Gastroesophageal sphincter (tissue), 4 donors: ENCODE measurements around the gene PRLR. TPM values are rescaled to one million over a fixed set of nuclear protein-coding genes. Genes with fewer than 3 reads are reported as not detected.

Experiments
- ATAC-seq: fragments of 150-250 bp; one replicate; pipeline ENCODE4 v1.9.1; 2016; ENCODE audit warnings: mild to moderate bottlenecking, moderate library complexity
- H3K27ac ChIP-seq, 4 donors: fragments of 200-600 bp; sonication (generic) in 3 of 4; 1 replicate in 3 of 4; 2 replicates in 1 of 4; pipeline ENCODE4 v1.5.1; 2016 to 2019
- H3K27me3 ChIP-seq: fragments of 200-600 bp; sonication (generic); one replicate; pipeline ENCODE4 v1.5.1; 2019
- H3K36me3 ChIP-seq, 2 donors: fragments of 200-600 bp; sonication (generic); one replicate each; pipeline ENCODE4 v1.5.1; 2019; ENCODE audit warnings: control low read depth in 1 of 2
- H3K4me1 ChIP-seq, 3 donors: fragments of 200-600 bp; sonication (generic); 1 replicate in 2 of 3; 2 replicates in 1 of 3; pipeline ENCODE4 v1.5.1; 2016 to 2019; ENCODE audit warnings: control low read depth in 2 of 3
- H3K4me3 ChIP-seq, 2 donors: fragments of 200-600 bp; sonication (generic); one replicate each; pipeline ENCODE4 v1.5.1; 2019; ENCODE audit warnings: mild to moderate bottlenecking in 1 of 2, moderate library complexity in 1 of 2
- H3K9me3 ChIP-seq, 3 donors: fragments of 200-600 bp; sonication (generic); one replicate each; pipeline ENCODE4 v1.5.1; 2017 to 2019; ENCODE audit warnings: control low read depth in 2 of 3
- CTCF ChIP-seq, 4 experiments: fragments of 200-600 bp in 2 of 4; fragments of 450-650 bp in 2 of 4; sonication (generic) in 1 of 4; IDR thresholded peaks; one replicate each; pipeline ENCODE4 v1.5.1; 2017 to 2019; ENCODE audit warnings: antibody characterized with exemption in 4 of 4, mild to moderate bottlenecking in 2 of 4, moderate library complexity in 2 of 4
- EP300 ChIP-seq: sonication (generic); formaldehyde crosslinking; IDR thresholded peaks from one replicate; pipeline ENCODE4 v1.6.1; 2017; ENCODE audit warnings: antibody characterized with exemption, mild to moderate bottlenecking
- POLR2A ChIP-seq, 2 donors: fragments of 450-650 bp; IDR thresholded peaks; one replicate each; pipeline ENCODE4 v1.6.1; 2017; ENCODE audit warnings: antibody characterized with exemption in 2 of 2, mild to moderate bottlenecking in 2 of 2, moderate library complexity in 1 of 2
- POLR2AphosphoS5 ChIP-seq: sonication (generic); formaldehyde crosslinking; IDR thresholded peaks from one replicate; pipeline ENCODE4 v1.6.1; 2017; ENCODE audit warnings: antibody characterized with exemption
- WGBS, 2 donors: methylation state at CpG; one replicate each; pipeline ENCODE4 v1.1.5; 2018; ENCODE audit warnings: low coverage in 1 of 2; 5-methylcytosine and 5-hydroxymethylcytosine counted together
- total RNA-seq, 4 donors: library from RNA; depleted of rRNA; stranded (reverse); fragments of >200 nt; gene quantifications; one replicate each; pipeline ENCODE4 v1.1.0, GENCODE V29; 2016

The PRLR gene
- total RNA-seq, 4 donors from 2014 or later = 0.16 to 1.4 (median 0.85) TPM

GRCh38 chr5:35145691-35146317 is 84.5 kb downstream of the PRLR start:
- no peak overlapping the region for H3K4me3 ChIP-seq
- H3K27me3 ChIP-seq = no peaks in the 10 kb centered on the region
- H3K4me1 ChIP-seq = no peaks in the 10 kb centered on the region
- H3K36me3 ChIP-seq = no peaks in the 10 kb centered on the region
- TF ChIP-seq CTCF (IDR thresholded peaks at IDR 0.05) = no peak
- no peak for ATAC-seq
- no peak overlapping the region for H3K27ac ChIP-seq
- WGBS, 2 donors = 94 to 95% methylated on average over 2 of the region's 2 CpGs
- no peaks in the 10 kb centered on the region for H3K9me3 ChIP-seq

- Histone ChIP-seq H3K36me3 (no peaks in the 10 kb centered on the region), H3K27me3 (no peaks in the 10 kb centered on the region), H3K9me3 (no peaks in the 10 kb centered on the region), H3K27ac (no peak overlapping the region), H3K4me3 (no peak overlapping the region), H3K4me1 (no peaks in the 10 kb centered on the region)
- no peak for ATAC-seq
- 75 to 85% methylated on average over 4 to 5 of the region's 5 CpGs for WGBS, 2 donors
- no peak for TF ChIP-seq POLR2AphosphoS5
- no peak for TF ChIP-seq EP300
- TF ChIP-seq CTCF (IDR thresholded peaks at IDR 0.05) = no peak
- TF ChIP-seq POLR2A (IDR thresholded peaks at IDR 0.05) = no peak
Measured at GRCh38 chr5:35145012-35145411, 85.3 kb downstream of the PRLR start.

- 90 to 91% methylated on average over 3 of the region's 3 CpGs for WGBS, 2 donors
- no peaks in the 10 kb centered on the region for H3K4me1 ChIP-seq
- no peak overlapping the region for H3K27ac ChIP-seq
- H3K27me3 ChIP-seq = no peaks in the 10 kb centered on the region
- H3K36me3 ChIP-seq = no peaks in the 10 kb centered on the region
- no peak for ATAC-seq
- H3K4me3 ChIP-seq = no peak overlapping the region
- TF ChIP-seq EP300 (no peak), CTCF (IDR thresholded peaks at IDR 0.05) (no peak)
- H3K9me3 ChIP-seq = no peaks in the 10 kb centered on the region
Measured at GRCh38 chr5:35143841-35144240, 86.4 kb downstream of the PRLR start.

- whole genome bisulfite sequencing, 2 donors = 84 to 92% methylated on average over 3 to 4 of the region's 4 CpGs
- H3K27ac ChIP-seq = no peak overlapping the region
- no peak overlapping the region for H3K4me3 ChIP-seq
Measured at GRCh38 chr5:35141739-35142138, 88.5 kb downstream of the PRLR start.

More at GRCh38 chr5:35141739-35142138, 88.5 kb downstream of the PRLR start:
- H3K27me3 ChIP-seq = no peaks in the 10 kb centered on the region
- no peaks in the 10 kb centered on the region for H3K4me1 ChIP-seq
- no peak for ATAC-seq
- no peak for TF ChIP-seq POLR2A (IDR thresholded peaks at IDR 0.05)
- TF ChIP-seq CTCF (IDR thresholded peaks at IDR 0.05) = no peak
- no peak for TF ChIP-seq EP300
- TF ChIP-seq POLR2AphosphoS5 = no peak
- H3K36me3 ChIP-seq = no peaks in the 10 kb centered on the region
- no peaks in the 10 kb centered on the region for H3K9me3 ChIP-seq
